ENCODE results near the gene CILP2. TPM values are rescaled to one million over a fixed set of nuclear protein-coding genes. Genes with fewer than 3 reads are reported as not detected.

The CILP2 gene
- total and polyA plus RNA-seq, 2 of the 8 experiments (the other 6 are each of a cell fraction or from before 2014, with no cell fraction given), result 4.4 to 5.8 TPM

- peaks cover 12% of the 10 kb centered on the region for H3K79me1 ChIP-seq (ENCODE audit: low read depth, low read length)
- no peak overlapping the region for H4K91ac ChIP-seq (replicated peaks; ENCODE audit: insufficient read length, low read length)
- DNase-seq (ENCODE audit: low read depth in 1 of 2, low spot score in 2 of 2) (no peak), FAIRE-seq (no peak)
- H2BK5ac ChIP-seq (ENCODE audit: low read depth, low read length), result no peak overlapping the region
- H2AK5ac ChIP-seq (ENCODE audit: low read depth, low read length), result no peak overlapping the region
- H3K4me2 ChIP-seq (ENCODE audit: insufficient read depth in 1 of 2, low read depth in 2 of 2, low read length in 2 of 2), result no peak overlapping the region
- no peak overlapping the region for H3K18ac ChIP-seq (ENCODE audit: extremely low read depth, low read length)
- H3K23me2 ChIP-seq (ENCODE audit: low read depth, low read length), result no peaks in the 10 kb centered on the region
- peaks cover 0 to 18% of the 10 kb centered on the region in 2 experiments; a peak in 2 of 4 replicates for H3K79me2 ChIP-seq (ENCODE audit: control insufficient read depth in 1 of 2, insufficient read depth in 2 of 2, low read length in 2 of 2)
- H2BK15ac ChIP-seq (ENCODE audit: low read length), result no peak overlapping the region
- no peak overlapping the region for H3K56ac ChIP-seq (replicated peaks; ENCODE audit: insufficient read length, low read depth, low read length)
- CTCF ChIA-PET (ENCODE audit: partially characterized antibody), result interaction anchor here (1.0 to 6.7 kb wide), 4 partner anchors 14 to 68 kb away, joined by 3 to 181 read pairs (median 4); no protein-coding TSS in a partner anchor
- no peaks in the 10 kb centered on the region for H3K9me3 ChIP-seq (ENCODE audit: insufficient read depth in 2 of 2, low read depth in 1 of 2, low read length in 1 of 2)
- H3K27ac ChIP-seq (ENCODE audit: low read depth, low read length), result no peak overlapping the region
- no peak overlapping the region for H4K8ac ChIP-seq (ENCODE audit: extremely low read depth, insufficient read depth, low read length)
- peaks cover 0 to 3% (median 3%) of the 10 kb centered on the region in 4 experiments; a peak in 3 of 7 replicates for H3K4me1 ChIP-seq (replicated peaks in 1 of 4; ENCODE audit: control insufficient read depth in 3 of 4, insufficient read depth in 4 of 4, low read length in 3 of 4)
- H3K4ac ChIP-seq (replicated peaks; ENCODE audit: insufficient read length, low read depth, low read length), result no peak overlapping the region
- H2BK20ac ChIP-seq (ENCODE audit: low read length), result no peak overlapping the region
- POLR2A ChIA-PET (ENCODE audit: partially characterized antibody), result interaction anchor here (0.8 to 1.8 kb wide), 3 partner anchors 11 to 27 kb away, joined by 3 to 9 read pairs (median 6); partner anchors contain the start of genes NDUFA13 and TSSK6
- peaks cover 9 to 26% of the 10 kb centered on the region in 2 experiments for H4K20me1 ChIP-seq (replicated peaks in 1 of 2; ENCODE audit: control insufficient read depth in 1 of 2, insufficient read depth in 2 of 2, low read length in 2 of 2)
- no peak overlapping the region for H3K23ac ChIP-seq (ENCODE audit: insufficient read length)
- no peak overlapping the region for H3K9ac ChIP-seq (replicated peaks in 1 of 4; ENCODE audit: extremely low read depth in 1 of 4, low read depth in 3 of 4, low read length in 3 of 4)
- no peak overlapping the region for H2BK120ac ChIP-seq (replicated peaks; ENCODE audit: low read depth, low read length)
- H3K4me3 ChIP-seq (ENCODE audit: extremely low read depth in 1 of 4, insufficient read depth in 2 of 4, low read depth in 3 of 4, low read length in 4 of 4), result no peak overlapping the region
- H4K5ac ChIP-seq (ENCODE audit: insufficient read length, low read depth, low read length), result no peak overlapping the region
- H3K27me3 ChIP-seq (replicated peaks in 1 of 4; ENCODE audit: control insufficient read depth in 3 of 4, extremely low read depth in 1 of 4, insufficient read depth in 3 of 4, low read length in 3 of 4), result no peaks in the 10 kb centered on the region
- peaks cover 0 to 29% (median 10%) of the 10 kb centered on the region in 4 experiments; a peak in 6 of 8 replicates for H3K36me3 ChIP-seq (ENCODE audit: control insufficient read depth in 2 of 4, insufficient read depth in 4 of 4, low read length in 3 of 4)
- H2AFZ ChIP-seq (ENCODE audit: low read length), result no peak overlapping the region
- WGBS, 2 experiments (ENCODE audit: extremely low coverage in 1 of 2, insufficient coverage in 1 of 2, insufficient read length in 1 of 2, insufficient replicate concordance in 2 of 2, low coverage in 1 of 2, low lambda C conversion rate in 2 of 2, missing lambda C conversion rate in 1 of 2), result 84% methylated on average over 9 of the region's 9 CpGs; no CpG with 5 or more reads in 1 of the 2 experiments
- H3K14ac ChIP-seq (ENCODE audit: insufficient read length), result no peak overlapping the region
- H2BK12ac ChIP-seq (ENCODE audit: low read depth, low read length), result no peak overlapping the region
- TF ChIP-seq SP4 (IDR thresholded peaks at IDR 0.05; ENCODE audit: low read length) (no peak), RFX5 (IDR thresholded peaks at IDR 0.05; ENCODE audit: borderline replicate concordance, low read depth, low read length) (no peak), CBX8 (IDR thresholded peaks at IDR 0.05; ENCODE audit: borderline replicate concordance, low read depth, low read length) (no peak), CREB1 (IDR thresholded peaks at IDR 0.05) (no peak), TAF7 (optimal IDR thresholded peaks at IDR 0.05; ENCODE audit: borderline replicate concordance, low read depth, low read length) (no peak), POLR2AphosphoS5 (IDR thresholded peaks at IDR 0.05; ENCODE audit: low read depth, low read length) (no peak), E2F6 (IDR thresholded peaks at IDR 0.05) (no peak), KDM4A (IDR thresholded peaks at IDR 0.05; ENCODE audit: low read depth, low read length, severe bottlenecking) (no peak), RXRA (IDR thresholded peaks at IDR 0.05; ENCODE audit: insufficient read depth, low read depth, low read length) (no peak), HDAC2 (IDR thresholded peaks at IDR 0.05; ENCODE audit: borderline replicate concordance in 1 of 2, low read depth in 2 of 2, low read length in 2 of 2) (no peak), ATF2 (IDR thresholded peaks at IDR 0.05; ENCODE audit: low read length) (no peak), ZNF274 (IDR thresholded peaks at IDR 0.05; ENCODE audit: borderline replicate concordance, extremely low read depth, low read length) (no peak)
Measured at GRCh38 chr19:19527371-19527656, 10.8 kb upstream of the CILP2 start.

Data from H1 (cell line).